Kidney (tissue), 14 donors: ENCODE data around the gene MEIS2. TPM values are rescaled to one million over a fixed set of nuclear protein-coding genes. Genes with fewer than 3 reads are reported as not detected.

Experiments
- DNase-seq, 5 donors: peaks; one replicate each; pipeline ENCODE4 v3.0.0-alpha.2; 2013 to 2020
- FAIRE-seq: peaks from 2 replicates; lab custom pipeline; 2012; peaks lifted over from hg19 to GRCh38; lab: Jason Lieb, UNC
- H3K27ac ChIP-seq, 2 donors: one replicate each; pipeline ENCODE4 v1.7.0; 2013; ENCODE audit warnings: low read depth in 2 of 2, low read length in 2 of 2, inconsistent platforms in 1 of 2
- H3K27me3 ChIP-seq: one replicate; pipeline ENCODE4 v1.7.1; 2013; ENCODE audit warnings: low read length, inconsistent platforms; ENCODE audit not compliant: control insufficient read depth, insufficient read depth
- H3K36me3 ChIP-seq, 3 donors: one replicate each; pipeline versions ENCODE4 v1.7.0 to v1.7.1; 2013; ENCODE audit warnings: low read length in 3 of 3, control low read depth in 1 of 3, inconsistent platforms in 1 of 3; ENCODE audit not compliant: insufficient read depth in 3 of 3, control insufficient read depth in 2 of 3
- H3K4me1 ChIP-seq, 3 donors: one replicate each; pipeline versions ENCODE4 v1.7.0 to v1.7.1; 2013; ENCODE audit warnings: low read length in 3 of 3, inconsistent platforms in 1 of 3, low read depth in 1 of 3; ENCODE audit not compliant: control insufficient read depth in 2 of 3, insufficient read depth in 2 of 3
- H3K4me3 ChIP-seq, 3 donors: one replicate each; pipeline versions ENCODE4 v1.7.0 to v1.8.1; 2013; ENCODE audit warnings: low read length in 3 of 3, control low read depth in 1 of 3, inconsistent platforms in 1 of 3
- H3K9ac ChIP-seq, 3 donors: one replicate each; pipeline versions ENCODE4 v1.7.0 to v1.7.1; 2013; ENCODE audit warnings: low read length in 3 of 3, control low read depth in 1 of 3, inconsistent platforms in 1 of 3
- H3K9me3 ChIP-seq, 3 donors: one replicate each; pipeline versions ENCODE4 v1.7.0 to v1.7.1; 2013; ENCODE audit warnings: low read length in 3 of 3, control low read depth in 1 of 3, inconsistent platforms in 1 of 3; ENCODE audit not compliant: control insufficient read depth in 2 of 3, insufficient read depth in 1 of 3
- CTCF ChIP-seq: IDR thresholded peaks from 3 replicates; pipeline ENCODE4 v1.5.1; 2012; ENCODE audit warnings: mild to moderate bottlenecking, moderate library complexity, borderline replicate concordance; ENCODE audit not compliant: insufficient read depth; ENCODE audit errors: extremely low read depth
- intact Hi-C: fragments of 100-400 bp; cut with DNase I; formaldehyde crosslinking; loops from one replicate; pipeline ENCODE4 v1.11.1; 2022
- polyA plus RNA-seq: library from polyadenylated mRNA; stranded (reverse); fragments of 350-450 nt; fragmentation: Illumina TruSeq; extraction: RNeasy Lipid Tissue Mini Kit (QIAGEN cat#74804); gene quantifications from one replicate; pipeline ENCODE4 v1.2.3, GENCODE V29; 2014; ENCODE audit warnings: low read depth, low replicate concordance; ENCODE audit not compliant: insufficient read depth
- total RNA-seq: library from RNA; stranded (reverse); fragmentation: NEBNext Ultra II Directional; extraction: Animal tissue kit (Norgen Biotek cat#: 25700); gene quantifications from one replicate; pipeline ENCODE4 v1.2.1, GENCODE V29; 2021
- donor health status: control.
- donor health status: control.
- donor health status: control.
- donor health status: control.
- donor health status: control.
- donor health status: DM: yes; HTN: yes; CAD: no.
- donor health status: Normal renal cell carcinoma (clear cell type).

Gene MEIS2
- total and polyA plus RNA-seq, 2 donors from 2014 or later, result 14.7 to 50.9 TPM

- H3K36me3 ChIP-seq, result no peaks in the 10 kb centered on the region
- FAIRE-seq, result no peak
- DNase-seq, result peak in 2 of 5 donors; percentile 37 to 44
- H3K4me3 ChIP-seq, result no peak overlapping the region
- peaks cover 0 to 3% (median 0%) of the 10 kb centered on the region in 3 donors for H3K4me1 ChIP-seq
- H3K9ac ChIP-seq, result no peak overlapping the region
- H3K9me3 ChIP-seq, result no peaks in the 10 kb centered on the region
- intact Hi-C loops, result no loop called here
- H3K27ac ChIP-seq, result no peak overlapping the region
- H3K27me3 ChIP-seq, result no peaks in the 10 kb centered on the region
- no peak for TF ChIP-seq CTCF
Measured at GRCh38 chr15:37046876-37047614, 53.3 kb downstream of the MEIS2 start.

- FAIRE-seq (no peak), DNase-seq (peak in 1 of 5 donors; percentile 50)
- Histone ChIP-seq H3K36me3 (no peaks in the 10 kb centered on the region), H3K27me3 (no peaks in the 10 kb centered on the region), H3K4me3 (no peak overlapping the region), H3K9ac (no peak overlapping the region), H3K4me1 (peaks cover 0 to 3% (median 0%) of the 10 kb centered on the region in 3 donors), H3K9me3 (no peaks in the 10 kb centered on the region), H3K27ac (no peak overlapping the region)
- no peak for TF ChIP-seq CTCF
- intact Hi-C loops, result no loop called here
Measured at GRCh38 chr15:37045859-37046740, 54.2 kb downstream of the MEIS2 start.

GRCh38 chr15:37044915-37045648 is 55.3 kb downstream of the MEIS2 start:
- H3K9ac ChIP-seq, result no peak overlapping the region
- no peak for TF ChIP-seq CTCF
- no peak overlapping the region for H3K4me3 ChIP-seq
- peaks cover 0 to 3% (median 0%) of the 10 kb centered on the region in 3 donors for H3K4me1 ChIP-seq
- intact Hi-C loops, result no loop called here
- H3K27ac ChIP-seq, result no peak overlapping the region
- DNase-seq (no peak), FAIRE-seq (no peak)
- no peaks in the 10 kb centered on the region for H3K9me3 ChIP-seq
- H3K27me3 ChIP-seq, result no peaks in the 10 kb centered on the region
- no peaks in the 10 kb centered on the region for H3K36me3 ChIP-seq
